Kidney (tissue), 14 donors: ENCODE results near the gene SGCD. TPM values are rescaled to one million over a fixed set of nuclear protein-coding genes. Genes with fewer than 3 reads are reported as not detected.

Experiments
- DNase-seq, 5 donors: peaks; one replicate each; pipeline ENCODE4 v3.0.0-alpha.2; 2013 to 2020
- FAIRE-seq: peaks from 2 replicates; lab custom pipeline; 2012; peaks lifted over from hg19 to GRCh38; lab: Jason Lieb, UNC
- H3K27ac ChIP-seq, 2 donors: one replicate each; pipeline ENCODE4 v1.7.0; 2013; ENCODE audit warnings: low read depth in 2 of 2, low read length in 2 of 2, inconsistent platforms in 1 of 2
- H3K27me3 ChIP-seq: one replicate; pipeline ENCODE4 v1.7.1; 2013; ENCODE audit warnings: low read length, inconsistent platforms; ENCODE audit not compliant: control insufficient read depth, insufficient read depth
- H3K36me3 ChIP-seq, 3 donors: one replicate each; pipeline versions ENCODE4 v1.7.0 to v1.7.1; 2013; ENCODE audit warnings: low read length in 3 of 3, control low read depth in 1 of 3, inconsistent platforms in 1 of 3; ENCODE audit not compliant: insufficient read depth in 3 of 3, control insufficient read depth in 2 of 3
- H3K4me1 ChIP-seq, 3 donors: one replicate each; pipeline versions ENCODE4 v1.7.0 to v1.7.1; 2013; ENCODE audit warnings: low read length in 3 of 3, inconsistent platforms in 1 of 3, low read depth in 1 of 3; ENCODE audit not compliant: control insufficient read depth in 2 of 3, insufficient read depth in 2 of 3
- H3K4me3 ChIP-seq, 3 donors: one replicate each; pipeline versions ENCODE4 v1.7.0 to v1.8.1; 2013; ENCODE audit warnings: low read length in 3 of 3, control low read depth in 1 of 3, inconsistent platforms in 1 of 3
- H3K9ac ChIP-seq, 3 donors: one replicate each; pipeline versions ENCODE4 v1.7.0 to v1.7.1; 2013; ENCODE audit warnings: low read length in 3 of 3, control low read depth in 1 of 3, inconsistent platforms in 1 of 3
- H3K9me3 ChIP-seq, 3 donors: one replicate each; pipeline versions ENCODE4 v1.7.0 to v1.7.1; 2013; ENCODE audit warnings: low read length in 3 of 3, control low read depth in 1 of 3, inconsistent platforms in 1 of 3; ENCODE audit not compliant: control insufficient read depth in 2 of 3, insufficient read depth in 1 of 3
- intact Hi-C: fragments of 100-400 bp; cut with DNase I; formaldehyde crosslinking; loops from one replicate; pipeline ENCODE4 v1.11.1; 2022
- polyA plus RNA-seq: library from polyadenylated mRNA; stranded (reverse); fragments of 350-450 nt; fragmentation: Illumina TruSeq; extraction: RNeasy Lipid Tissue Mini Kit (QIAGEN cat#74804); gene quantifications from one replicate; pipeline ENCODE4 v1.2.3, GENCODE V29; 2014; ENCODE audit warnings: low read depth, low replicate concordance; ENCODE audit not compliant: insufficient read depth
- total RNA-seq: library from RNA; stranded (reverse); fragmentation: NEBNext Ultra II Directional; extraction: Animal tissue kit (Norgen Biotek cat#: 25700); gene quantifications from one replicate; pipeline ENCODE4 v1.2.1, GENCODE V29; 2021
- TF ChIP-seq, protein P1 (sequence below): IDR thresholded peaks from 3 replicates; pipeline ENCODE4 v1.5.1; 2012; ENCODE audit warnings: mild to moderate bottlenecking, moderate library complexity, borderline replicate concordance; ENCODE audit not compliant: insufficient read depth; ENCODE audit errors: extremely low read depth
- donor health status: control.
- donor health status: control.
- donor health status: control.
- donor health status: control.
- donor health status: control.
- donor health status: DM: yes; HTN: yes; CAD: no.
- donor health status: Normal renal cell carcinoma (clear cell type).

Gene SGCD
- total and polyA plus RNA-seq, 2 donors from 2014 or later, result 0.99 to 2.7 TPM

DNA sequence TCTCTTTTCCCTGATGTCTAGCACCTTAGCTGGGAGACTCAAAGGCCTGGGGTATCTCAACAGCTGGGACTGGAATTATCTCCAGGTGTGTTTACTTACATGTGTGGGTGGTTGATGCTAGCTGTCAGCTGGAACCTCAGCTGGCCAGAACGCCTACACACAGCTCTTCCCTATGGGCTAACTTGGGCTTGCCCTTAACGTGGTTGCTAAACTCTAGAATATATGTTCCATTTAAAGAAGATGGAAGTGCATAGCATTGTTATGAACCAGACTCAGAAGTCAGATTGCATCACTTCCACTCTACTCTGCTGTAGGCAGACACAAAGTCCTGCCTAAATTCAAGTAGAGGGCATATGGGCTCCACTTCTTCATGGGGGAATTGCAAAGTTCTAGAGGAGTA, 29.3 kb downstream of the SGCD start:
- no peak overlapping the region for H3K9ac ChIP-seq
- H3K27ac ChIP-seq, result no peak overlapping the region
- no peaks in the 10 kb centered on the region for H3K27me3 ChIP-seq
- TF ChIP-seq, protein P1, sequence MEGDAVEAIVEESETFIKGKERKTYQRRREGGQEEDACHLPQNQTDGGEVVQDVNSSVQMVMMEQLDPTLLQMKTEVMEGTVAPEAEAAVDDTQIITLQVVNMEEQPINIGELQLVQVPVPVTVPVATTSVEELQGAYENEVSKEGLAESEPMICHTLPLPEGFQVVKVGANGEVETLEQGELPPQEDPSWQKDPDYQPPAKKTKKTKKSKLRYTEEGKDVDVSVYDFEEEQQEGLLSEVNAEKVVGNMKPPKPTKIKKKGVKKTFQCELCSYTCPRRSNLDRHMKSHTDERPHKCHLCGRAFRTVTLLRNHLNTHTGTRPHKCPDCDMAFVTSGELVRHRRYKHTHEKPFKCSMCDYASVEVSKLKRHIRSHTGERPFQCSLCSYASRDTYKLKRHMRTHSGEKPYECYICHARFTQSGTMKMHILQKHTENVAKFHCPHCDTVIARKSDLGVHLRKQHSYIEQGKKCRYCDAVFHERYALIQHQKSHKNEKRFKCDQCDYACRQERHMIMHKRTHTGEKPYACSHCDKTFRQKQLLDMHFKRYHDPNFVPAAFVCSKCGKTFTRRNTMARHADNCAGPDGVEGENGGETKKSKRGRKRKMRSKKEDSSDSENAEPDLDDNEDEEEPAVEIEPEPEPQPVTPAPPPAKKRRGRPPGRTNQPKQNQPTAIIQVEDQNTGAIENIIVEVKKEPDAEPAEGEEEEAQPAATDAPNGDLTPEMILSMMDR, result no peak
- H3K36me3 ChIP-seq, result no peaks in the 10 kb centered on the region
- DNase-seq (no peak), FAIRE-seq (no peak)
- H3K9me3 ChIP-seq, result no peaks in the 10 kb centered on the region
- intact Hi-C loops, result no loop called here
- no peaks in the 10 kb centered on the region for H3K4me1 ChIP-seq
- no peak overlapping the region for H3K4me3 ChIP-seq

DNA sequence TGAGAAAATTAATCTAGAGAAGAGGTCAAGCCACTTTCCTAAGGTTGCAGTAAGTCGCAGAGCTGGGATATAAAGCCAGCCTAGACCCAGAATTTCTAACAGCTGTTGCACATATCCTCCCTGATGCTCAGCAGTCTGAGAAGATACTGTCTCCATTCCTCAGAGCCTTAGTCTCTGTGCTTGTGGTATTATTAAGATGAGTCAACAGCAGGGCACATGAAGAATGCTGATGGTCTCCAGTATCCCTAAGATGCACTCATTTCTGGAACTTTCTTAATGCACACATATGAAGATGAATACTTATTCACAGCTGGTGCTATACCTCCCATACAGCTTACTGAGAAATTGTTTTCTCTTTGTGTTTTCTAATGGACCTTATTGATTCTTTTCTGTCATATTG, 32.5 kb downstream of the SGCD start:
- Histone ChIP-seq H3K4me1 (no peaks in the 10 kb centered on the region), H3K27ac (no peak overlapping the region), H3K27me3 (no peaks in the 10 kb centered on the region), H3K36me3 (no peaks in the 10 kb centered on the region), H3K4me3 (no peak overlapping the region), H3K9me3 (no peaks in the 10 kb centered on the region), H3K9ac (no peak overlapping the region)
- TF ChIP-seq, protein P1, result no peak
- intact Hi-C loops, result no loop called here
- DNase-seq, result no peak
- FAIRE-seq, result no peak

DNA sequence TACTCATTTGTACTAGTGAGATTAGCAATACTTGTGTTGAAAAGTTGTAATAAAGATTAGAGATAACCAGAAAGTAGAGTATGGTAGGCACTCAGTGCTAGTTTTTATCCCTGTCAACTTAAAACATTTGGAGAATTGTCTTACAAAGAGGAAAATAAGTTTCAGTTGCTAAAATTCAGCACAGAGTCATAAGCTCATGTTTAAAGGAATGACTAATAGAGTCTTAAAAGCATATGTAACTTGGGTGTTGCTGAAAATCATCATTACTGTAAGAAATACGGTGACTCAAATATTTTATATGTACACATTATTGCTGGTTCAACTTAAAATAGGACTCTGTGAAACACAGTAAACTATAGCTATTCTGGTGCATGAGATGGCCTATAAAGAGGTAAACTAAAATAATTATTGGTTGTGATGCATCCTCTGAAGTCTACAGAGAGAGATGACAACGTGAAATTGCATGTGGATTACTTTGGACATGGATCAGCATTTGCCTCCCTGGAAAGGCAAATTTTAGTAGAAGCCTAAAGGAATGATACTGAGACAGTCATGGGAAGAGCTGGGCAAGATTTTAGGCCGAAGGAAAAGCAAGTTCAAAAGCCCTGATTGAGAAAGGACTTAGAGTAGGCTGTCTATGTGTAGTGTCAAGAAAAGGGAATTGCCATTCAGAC, 34.6 kb downstream of the SGCD start:
- H3K9ac ChIP-seq, result no peak overlapping the region
- H3K27ac ChIP-seq, result no peak overlapping the region
- intact Hi-C loops, result no loop called here
- FAIRE-seq (no peak), DNase-seq (no peak)
- no peak overlapping the region for H3K4me3 ChIP-seq
- H3K4me1 ChIP-seq, result no peaks in the 10 kb centered on the region
- H3K9me3 ChIP-seq, result no peaks in the 10 kb centered on the region
- H3K27me3 ChIP-seq, result no peaks in the 10 kb centered on the region
- TF ChIP-seq, protein P1, result no peak
- H3K36me3 ChIP-seq, result no peaks in the 10 kb centered on the region

DNA sequence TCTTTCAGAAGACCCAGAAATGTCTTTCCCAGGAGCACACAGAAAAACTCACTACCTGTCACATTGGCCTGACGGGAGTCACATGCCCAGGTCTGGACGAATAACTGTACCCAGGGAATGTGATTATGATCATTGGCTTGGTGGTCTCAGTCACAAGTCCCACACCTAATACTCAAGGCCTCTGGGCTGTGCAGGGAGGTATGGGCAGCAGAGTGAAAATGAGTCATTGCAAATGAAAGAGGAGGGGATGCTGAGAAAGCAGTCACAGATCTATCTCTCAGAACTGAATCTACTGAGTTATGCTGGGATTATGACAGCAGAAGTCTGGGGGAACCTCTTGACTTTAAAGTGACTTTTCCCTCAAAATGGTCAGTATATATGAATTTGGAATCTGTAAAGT, 36.9 kb downstream of the SGCD start:
- no peaks in the 10 kb centered on the region for H3K27me3 ChIP-seq
- no peaks in the 10 kb centered on the region for H3K4me1 ChIP-seq
- H3K9ac ChIP-seq, result no peak overlapping the region
- no peak overlapping the region for H3K27ac ChIP-seq
- intact Hi-C loops, result no loop called here
- no peak overlapping the region for H3K4me3 ChIP-seq
- DNase-seq (no peak), FAIRE-seq (no peak)
- H3K9me3 ChIP-seq, result no peaks in the 10 kb centered on the region
- TF ChIP-seq, protein P1, result no peak
- H3K36me3 ChIP-seq, result no peaks in the 10 kb centered on the region
